HepG2 (cell line): Measurements from ENCODE around the gene CEP250. TPM values are rescaled to one million over a fixed set of nuclear protein-coding genes. Genes with fewer than 3 reads are reported as not detected.

Source experiments
- AKAP8 ChIP-seq: sonication (generic); formaldehyde crosslinking; IDR thresholded peaks from 2 replicates; pipeline ENCODE4 v1.5.1; 2020; ENCODE audit warnings: mild to moderate bottlenecking, missing genetic modification reagents
- ATF2 ChIP-seq: sonication (generic); formaldehyde crosslinking; IDR thresholded peaks from 2 replicates; pipeline ENCODE4 v1.4.0; 2020; ENCODE audit warnings: missing genetic modification reagents
- CBX5 ChIP-seq: sonication (generic); formaldehyde crosslinking; IDR thresholded peaks from 2 replicates; pipeline ENCODE4 v1.4.0; 2020; ENCODE audit warnings: missing genetic modification reagents, borderline replicate concordance
- HNF4G ChIP-seq, 2 experiments: sonication (generic) in 1 of 2; formaldehyde crosslinking in 1 of 2; IDR thresholded peaks; 2 replicates each; pipeline versions ENCODE4 v1.4.0 to v1.6.1; 2011 to 2020; ENCODE audit warnings: borderline replicate concordance in 2 of 2, low read depth in 2 of 2, mild to moderate bottlenecking in 2 of 2, low read length in 1 of 2, missing genetic modification reagents in 1 of 2, moderate library complexity in 1 of 2
- JDP2 ChIP-seq: sonication (generic); formaldehyde crosslinking; IDR thresholded peaks from 2 replicates; pipeline ENCODE4 v1.8.1; 2022; ENCODE audit warnings: missing genetic modification reagents, borderline replicate concordance
- KDM6A ChIP-seq: IDR thresholded peaks from 2 replicates; pipeline ENCODE4 v1.6.1; 2016; ENCODE audit warnings: low read depth
- PCBP2 ChIP-seq: fragments of 200-400 bp; formaldehyde crosslinking; optimal IDR thresholded peaks from 2 replicates; pipeline ENCODE3; 2018; ENCODE audit warnings: low read length, low read depth; ENCODE audit not compliant: poor library complexity, severe bottlenecking
- RNF219 ChIP-seq: sonication (generic); formaldehyde crosslinking; IDR thresholded peaks from 2 replicates; pipeline ENCODE4 v1.5.0; 2020; ENCODE audit warnings: mild to moderate bottlenecking, missing genetic modification reagents
- TEAD2 ChIP-seq: sonication (generic); formaldehyde crosslinking; IDR thresholded peaks from 2 replicates; pipeline ENCODE4 v1.9.0; 2021; ENCODE audit warnings: missing genetic modification reagents
- THYN1 ChIP-seq: sonication (generic); formaldehyde crosslinking; IDR thresholded peaks from 2 replicates; pipeline ENCODE4 v1.8.1; 2023; ENCODE audit warnings: low read depth, mild to moderate bottlenecking, moderate library complexity, missing genetic modification reagents, borderline replicate concordance
- ZNF10 ChIP-seq: sonication (generic); formaldehyde crosslinking; IDR thresholded peaks from 2 replicates; pipeline ENCODE4 v1.4.0; 2020; ENCODE audit warnings: mild to moderate bottlenecking, low read depth, missing genetic modification reagents, borderline replicate concordance
- ZNF33B ChIP-seq: sonication (generic); formaldehyde crosslinking; IDR thresholded peaks from 2 replicates; pipeline ENCODE4 v1.5.1; 2020; ENCODE audit warnings: mild to moderate bottlenecking, missing genetic modification reagents
- ZNF501 ChIP-seq: sonication (generic); formaldehyde crosslinking; IDR thresholded peaks from 2 replicates; pipeline ENCODE4 v1.5.1; 2020; ENCODE audit warnings: mild to moderate bottlenecking, moderate library complexity, missing genetic modification reagents
- ZNF597 ChIP-seq: sonication (generic); formaldehyde crosslinking; IDR thresholded peaks from 2 replicates; pipeline ENCODE4 v1.5.0; 2020; ENCODE audit warnings: missing genetic modification reagents
- ZXDC ChIP-seq: sonication (generic); formaldehyde crosslinking; IDR thresholded peaks from 2 replicates; pipeline ENCODE4 v1.5.0; 2020; ENCODE audit warnings: mild to moderate bottlenecking, missing genetic modification reagents
- polyA plus RNA-seq, 8 experiments: library from polyadenylated mRNA; depleted of rRNA in 3 of 8; stranded (reverse) in 7 of 8; unstranded in 1 of 8; fragments of >200 nt; fragmentation: Illumina TruSeq in 4 of 8; extraction: Trizol in 4 of 8; gene quantifications; 2 replicates each; pipeline versions ENCODE4 v1.2.1 to v1.2.3, GENCODE V29; 2011 to 2016; ENCODE audit warnings: low read depth in 4 of 8, missing spikeins in 1 of 8, mixed read lengths in 1 of 8; ENCODE audit not compliant: insufficient read depth in 1 of 8
- total RNA-seq, 5 experiments: library from RNA; depleted of rRNA; stranded (reverse); fragments of >200 nt; fragmentation: Illumina TruSeq; extraction: Trizol; gene quantifications; 2 replicates each; pipeline ENCODE4 v1.2.3, GENCODE V29; 2016; ENCODE audit warnings: low read depth in 1 of 5
- TF ChIP-seq, protein P1 (sequence below): sonication (generic); formaldehyde crosslinking; IDR thresholded peaks from 2 replicates; pipeline ENCODE4; 2020; ENCODE audit warnings: missing genetic modification reagents, mild to moderate bottlenecking, borderline replicate concordance

CEP250 gene
- total and polyA plus RNA-seq, 2 of the 13 experiments (the other 11 are each of a cell fraction or from before 2014, with no cell fraction given) = 28.8 to 55.3 TPM

GRCh38 chr20:35541783-35542662 lies 86.6 kb downstream of the CEP250 start, which contains the start of gene ERGIC3 (continued):
- TF ChIP-seq ZXDC (peak; percentile 74; the same call in 1 of the 2 replicates), ZNF597 (CRISPR knock-in tag) (no peak), ATF2 (CRISPR knock-in tag) (peak; percentile 75; the same call in 1 of the 2 replicates), HNF4G (IDR thresholded peaks at IDR 0.05; ENCODE audit: borderline replicate concordance, low read depth, low read length) (peak; percentile 51; the same call in 1 of the 2 replicates), HNF4G (CRISPR knock-in tag; IDR thresholded peaks at IDR 0.05; ENCODE audit: borderline replicate concordance, low read depth) (no peak), RNF219 (no peak), JDP2 (no peak), AKAP8 (CRISPR knock-in tag) (0 out of 2 replicates have a peak, but pooled peaks have one; percentile 75), CBX5 (CRISPR knock-in tag) (peak; percentile 40; the same call in 1 of the 2 replicates), ZNF33B (CRISPR knock-in tag) (peak; percentile 45; the same call in 1 of the 2 replicates), THYN1 (CRISPR knock-in tag) (peak; percentile 89; the same call in 1 of the 2 replicates), TEAD2 (CRISPR knock-in tag) (peak; percentile 15; the same call in 1 of the 2 replicates), KDM6A (CRISPR knock-in tag) (no peak; the same call in 1 of the 2 replicates), PCBP2 (peak; percentile 55), ZNF501 (CRISPR knock-in tag) (peak; percentile 95), ZNF10 (no peak)
- TF ChIP-seq, protein P1, sequence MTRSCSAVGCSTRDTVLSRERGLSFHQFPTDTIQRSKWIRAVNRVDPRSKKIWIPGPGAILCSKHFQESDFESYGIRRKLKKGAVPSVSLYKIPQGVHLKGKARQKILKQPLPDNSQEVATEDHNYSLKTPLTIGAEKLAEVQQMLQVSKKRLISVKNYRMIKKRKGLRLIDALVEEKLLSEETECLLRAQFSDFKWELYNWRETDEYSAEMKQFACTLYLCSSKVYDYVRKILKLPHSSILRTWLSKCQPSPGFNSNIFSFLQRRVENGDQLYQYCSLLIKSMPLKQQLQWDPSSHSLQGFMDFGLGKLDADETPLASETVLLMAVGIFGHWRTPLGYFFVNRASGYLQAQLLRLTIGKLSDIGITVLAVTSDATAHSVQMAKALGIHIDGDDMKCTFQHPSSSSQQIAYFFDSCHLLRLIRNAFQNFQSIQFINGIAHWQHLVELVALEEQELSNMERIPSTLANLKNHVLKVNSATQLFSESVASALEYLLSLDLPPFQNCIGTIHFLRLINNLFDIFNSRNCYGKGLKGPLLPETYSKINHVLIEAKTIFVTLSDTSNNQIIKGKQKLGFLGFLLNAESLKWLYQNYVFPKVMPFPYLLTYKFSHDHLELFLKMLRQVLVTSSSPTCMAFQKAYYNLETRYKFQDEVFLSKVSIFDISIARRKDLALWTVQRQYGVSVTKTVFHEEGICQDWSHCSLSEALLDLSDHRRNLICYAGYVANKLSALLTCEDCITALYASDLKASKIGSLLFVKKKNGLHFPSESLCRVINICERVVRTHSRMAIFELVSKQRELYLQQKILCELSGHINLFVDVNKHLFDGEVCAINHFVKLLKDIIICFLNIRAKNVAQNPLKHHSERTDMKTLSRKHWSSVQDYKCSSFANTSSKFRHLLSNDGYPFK (CRISPR knock-in tag) = peak; percentile 91; the same call in 1 of the 2 replicates
